ENCODE data around the gene NUPR1. TPM values are rescaled to one million over a fixed set of nuclear protein-coding genes. Genes with fewer than 3 reads are reported as not detected.
A peak's percentile ranks its signal among the peaks of the same experiment; 100 is the strongest.

NUPR1 gene
- polyA plus RNA-seq, 1 donor = 16.0 TPM

GRCh38 chr16:28540346-28540745 lies 1.6 kb upstream of the NUPR1 start:
- Histone ChIP-seq H3K4me3 (ENCODE audit: low read length) (no peak overlapping the region), H3K27ac (ENCODE audit: low read length) (no peak overlapping the region), H3K36me3 (ENCODE audit: control insufficient read depth, insufficient read depth, low read length) (no peaks in the 10 kb centered on the region), H3K4me1 (ENCODE audit: control insufficient read depth, insufficient read depth, low read length) (peaks cover 5% of the 10 kb centered on the region), H3K9me3 (ENCODE audit: control insufficient read depth, low read depth, low read length) (no peaks in the 10 kb centered on the region), H3K27me3 (ENCODE audit: control insufficient read depth, insufficient read depth, low read length) (no peaks in the 10 kb centered on the region)
- WGBS (ENCODE audit: insufficient coverage, low lambda C conversion rate) = 88% methylated on average over 1 of the region's 3 CpGs
- DNase-seq = no peak

DNA sequence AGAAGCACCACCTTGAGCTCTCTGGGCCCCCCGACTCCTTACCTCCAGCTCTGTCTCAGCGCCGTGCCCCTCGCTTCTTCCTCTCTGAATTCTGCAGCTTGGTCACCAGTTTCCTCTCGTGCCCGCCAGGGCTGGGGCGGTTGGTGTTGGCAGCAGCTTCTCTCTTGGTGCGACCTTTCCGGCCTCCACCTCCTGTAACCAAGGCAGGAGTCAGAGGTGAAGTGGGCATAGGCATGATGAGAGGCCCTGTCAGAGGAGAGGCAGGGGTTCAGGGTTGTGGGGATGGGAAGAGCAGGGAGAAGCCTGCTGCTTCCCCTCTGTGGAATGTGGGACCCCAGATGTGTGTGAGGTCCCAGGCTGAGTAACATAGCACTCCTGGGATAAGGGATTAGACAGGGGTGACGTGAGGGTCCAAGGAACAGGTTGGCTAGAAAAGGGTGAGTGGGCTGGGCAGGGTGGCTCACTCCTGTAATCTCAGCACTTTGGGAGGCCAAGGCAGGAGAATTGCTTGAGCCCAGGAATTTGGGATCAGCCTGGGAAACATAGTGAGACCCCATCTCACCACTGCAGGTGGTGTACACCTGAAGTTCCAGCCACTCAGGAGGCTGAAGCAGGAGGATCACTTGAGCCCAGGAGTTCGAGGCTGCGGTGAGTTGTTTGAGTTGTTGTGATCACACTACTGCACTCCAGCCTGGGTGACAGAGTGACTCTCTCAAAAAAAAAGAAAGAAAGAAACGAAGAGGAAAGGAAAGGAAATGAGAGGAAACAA lies 626 bp downstream of the NUPR1 start:
- DNase-seq = no peak
- WGBS (ENCODE audit: insufficient coverage, low lambda C conversion rate) = 60% methylated on average over 1 of the region's 13 CpGs
- Histone ChIP-seq H3K27me3 (ENCODE audit: control insufficient read depth, insufficient read depth, low read length) (no peaks in the 10 kb centered on the region), H3K4me1 (ENCODE audit: control insufficient read depth, insufficient read depth, low read length) (peaks cover 5% of the 10 kb centered on the region), H3K36me3 (ENCODE audit: control insufficient read depth, insufficient read depth, low read length) (no peaks in the 10 kb centered on the region), H3K9me3 (ENCODE audit: control insufficient read depth, low read depth, low read length) (no peaks in the 10 kb centered on the region), H3K4me3 (ENCODE audit: low read length) (peak overlapping the region; percentile 31), H3K27ac (ENCODE audit: low read length) (peak overlapping the region; percentile 68)

DNA sequence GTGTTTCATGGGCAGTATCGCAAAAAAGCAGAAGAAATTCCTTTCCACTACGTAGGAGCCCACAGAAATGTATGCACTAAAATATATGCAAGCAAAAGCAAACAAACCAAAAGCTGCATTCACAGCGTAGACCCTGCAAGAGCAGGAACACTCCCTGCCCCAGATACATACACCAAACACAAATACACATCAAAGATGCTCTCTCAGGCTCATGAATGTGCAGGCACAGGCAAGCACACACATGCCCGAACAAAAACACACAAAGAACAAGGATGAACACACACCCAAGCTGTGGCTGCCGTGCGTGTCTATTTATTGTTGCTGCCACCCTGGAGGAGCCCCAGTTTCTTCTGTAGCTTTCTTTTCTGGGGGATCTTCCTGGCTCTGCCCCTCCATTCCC lies 1.7 kb downstream of the NUPR1 start:
- Histone ChIP-seq H3K4me1 (ENCODE audit: control insufficient read depth, insufficient read depth, low read length) (peaks cover 7% of the 10 kb centered on the region), H3K36me3 (ENCODE audit: control insufficient read depth, insufficient read depth, low read length) (no peaks in the 10 kb centered on the region), H3K27ac (ENCODE audit: low read length) (no peak overlapping the region), H3K4me3 (ENCODE audit: low read length) (no peak overlapping the region), H3K9me3 (ENCODE audit: control insufficient read depth, low read depth, low read length) (no peaks in the 10 kb centered on the region), H3K27me3 (ENCODE audit: control insufficient read depth, insufficient read depth, low read length) (no peaks in the 10 kb centered on the region)
- WGBS (ENCODE audit: insufficient coverage, low lambda C conversion rate) = no CpG with 5 or more reads among the region's 6 CpGs
- no peak for DNase-seq

DNA sequence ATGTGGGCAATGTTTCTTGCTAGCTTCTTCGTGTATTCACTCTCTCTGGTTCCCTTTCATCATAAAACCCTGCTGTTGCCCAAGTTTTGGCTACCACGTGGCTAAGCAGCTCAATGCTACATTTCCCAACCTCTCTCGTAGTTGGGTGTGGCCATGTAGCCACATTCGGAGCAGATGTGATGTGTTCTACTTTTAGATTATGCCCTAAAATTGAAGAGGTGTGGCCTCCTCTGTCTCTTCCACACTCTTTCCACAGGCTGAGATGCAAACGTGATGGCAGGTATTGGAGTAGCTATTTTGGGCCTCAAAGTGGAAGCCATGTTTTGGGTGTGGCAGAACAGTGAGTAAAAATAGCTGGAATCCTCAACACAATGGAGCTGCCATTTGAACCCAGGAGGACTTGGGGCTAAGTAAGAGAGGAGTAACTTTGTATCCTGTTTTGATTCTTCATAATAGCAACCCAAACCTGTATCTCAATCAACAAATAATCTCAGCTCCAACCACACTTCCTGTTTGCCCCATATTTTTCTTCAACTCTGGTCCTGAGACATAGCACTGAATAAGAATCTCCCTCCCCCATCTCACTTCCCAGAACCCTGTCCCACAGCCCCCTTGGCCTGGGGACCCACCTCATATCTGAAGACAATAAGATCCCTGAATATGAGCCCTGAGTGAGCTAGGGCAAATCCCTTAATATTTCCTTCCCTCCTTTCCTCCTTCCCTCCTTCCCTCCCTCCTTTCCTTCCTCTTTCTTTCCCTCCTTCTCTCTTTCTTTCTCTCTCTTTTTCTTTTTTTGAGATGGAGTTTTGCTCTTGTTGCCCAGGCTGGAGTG lies 4.0 kb downstream of the NUPR1 start:
- peaks cover 9% of the 10 kb centered on the region for H3K4me1 ChIP-seq (ENCODE audit: control insufficient read depth, insufficient read depth, low read length)
- no peak overlapping the region for H3K4me3 ChIP-seq (ENCODE audit: low read length)
- H3K36me3 ChIP-seq (ENCODE audit: control insufficient read depth, insufficient read depth, low read length) = no peaks in the 10 kb centered on the region
- DNase-seq = no peak
- no CpG with 5 or more reads among the region's 5 CpGs for WGBS (ENCODE audit: insufficient coverage, low lambda C conversion rate)
- no peak overlapping the region for H3K27ac ChIP-seq (ENCODE audit: low read length)
- no peaks in the 10 kb centered on the region for H3K9me3 ChIP-seq (ENCODE audit: control insufficient read depth, low read depth, low read length)
- H3K27me3 ChIP-seq (ENCODE audit: control insufficient read depth, insufficient read depth, low read length) = no peaks in the 10 kb centered on the region

DNA sequence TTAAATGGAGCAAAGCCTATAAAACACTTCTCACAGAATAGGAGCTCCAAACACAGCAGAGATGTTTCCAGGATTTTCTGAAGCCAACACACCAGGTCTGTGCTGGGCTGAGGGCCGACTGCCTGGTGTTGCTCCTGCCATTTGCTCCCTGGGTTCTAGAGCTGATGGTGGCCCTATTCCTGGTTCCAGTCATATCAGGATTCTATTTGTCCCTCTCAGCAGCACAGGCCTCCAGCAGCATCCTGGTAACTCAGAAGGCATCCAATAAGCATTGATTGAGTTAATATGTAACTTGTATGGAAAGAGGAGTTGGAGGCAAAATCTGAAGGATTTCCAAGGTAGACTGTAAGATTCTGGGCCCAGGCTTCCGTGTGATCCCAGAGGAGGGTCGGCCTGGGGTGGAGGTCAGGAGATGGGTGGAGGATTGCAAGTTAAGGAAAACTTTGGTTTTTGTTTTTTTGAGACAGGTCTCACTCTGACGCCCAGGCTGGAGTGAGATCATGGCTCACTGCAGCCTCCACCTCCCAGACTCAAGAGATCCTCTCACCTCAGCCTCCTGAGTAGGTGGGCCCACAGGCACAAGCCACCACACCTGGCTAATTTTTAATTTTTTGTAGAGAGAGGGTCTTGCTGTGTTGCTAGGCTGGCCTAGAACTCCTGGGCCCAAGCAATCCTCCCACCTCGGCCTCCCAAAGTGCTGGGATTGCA lies 5.7 kb downstream of the NUPR1 start:
- no peaks in the 10 kb centered on the region for H3K9me3 ChIP-seq (ENCODE audit: control insufficient read depth, low read depth, low read length)
- H3K36me3 ChIP-seq (ENCODE audit: control insufficient read depth, insufficient read depth, low read length) = no peaks in the 10 kb centered on the region
- no CpG with 5 or more reads among the region's 5 CpGs for WGBS (ENCODE audit: insufficient coverage, low lambda C conversion rate)
- peak overlapping the region; percentile 65 for H3K27ac ChIP-seq (ENCODE audit: low read length)
- no peaks in the 10 kb centered on the region for H3K27me3 ChIP-seq (ENCODE audit: control insufficient read depth, insufficient read depth, low read length)
- H3K4me3 ChIP-seq (ENCODE audit: low read length) = no peak overlapping the region
- H3K4me1 ChIP-seq (ENCODE audit: control insufficient read depth, insufficient read depth, low read length) = peaks cover 18% of the 10 kb centered on the region
- no peak for DNase-seq

DNA sequence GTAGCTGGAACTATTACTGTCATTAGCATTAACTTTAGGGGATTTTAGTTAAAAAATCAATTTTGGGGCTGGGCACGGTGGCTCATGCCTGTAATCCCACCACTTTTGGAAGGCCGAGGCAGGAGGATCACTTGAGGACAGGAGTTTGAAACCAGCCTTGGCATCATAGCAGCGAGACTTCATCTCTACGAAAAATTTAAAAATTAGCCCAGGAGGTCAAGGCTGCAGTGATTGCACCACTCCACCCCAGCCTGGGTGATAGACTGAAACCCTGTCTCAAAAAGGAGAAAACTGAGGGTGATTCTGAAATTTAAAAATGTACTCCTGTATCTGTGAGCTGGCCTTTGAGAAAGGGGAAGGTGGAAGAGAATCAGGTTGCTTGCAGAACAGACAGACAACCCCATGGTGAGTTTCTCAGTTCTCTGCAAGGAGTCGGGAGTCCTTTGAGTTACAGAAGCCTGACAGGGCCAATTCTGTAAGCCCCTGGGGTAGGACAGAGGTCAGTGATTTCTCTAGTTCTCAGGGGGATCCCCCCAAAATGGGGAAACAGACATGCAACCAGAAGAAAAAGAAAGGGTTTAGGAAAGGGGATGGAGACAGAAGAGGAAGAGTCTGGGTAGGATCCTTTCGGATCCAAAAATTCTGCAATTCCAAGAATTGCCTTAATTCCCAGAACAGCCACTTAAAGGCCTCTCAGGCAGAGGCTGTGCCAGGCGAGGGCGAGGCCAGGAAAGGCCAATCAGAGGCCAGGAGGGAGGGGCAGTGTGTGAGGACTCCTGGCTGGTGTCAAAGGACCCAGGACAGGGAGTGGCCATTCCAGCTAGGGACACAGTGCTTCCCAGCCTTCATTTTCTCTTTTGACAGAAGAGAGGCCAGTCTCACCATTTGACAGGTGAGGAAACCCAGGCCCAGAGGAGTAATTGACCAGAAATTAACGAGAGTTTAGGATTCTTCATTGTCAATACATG lies 6.7 kb downstream of the NUPR1 start:
- H3K4me1 ChIP-seq (ENCODE audit: control insufficient read depth, insufficient read depth, low read length) = peaks cover 26% of the 10 kb centered on the region
- no CpG with 5 or more reads among the region's 9 CpGs for WGBS (ENCODE audit: insufficient coverage, low lambda C conversion rate)

GRCh38 chr16:28529124-28529523 lies 9.7 kb downstream of the NUPR1 start:
- Histone ChIP-seq H3K9me3 (ENCODE audit: control insufficient read depth, low read depth, low read length) (no peaks in the 10 kb centered on the region), H3K27me3 (ENCODE audit: control insufficient read depth, insufficient read depth, low read length) (no peaks in the 10 kb centered on the region), H3K27ac (ENCODE audit: low read length) (peak overlapping the region; percentile 86), H3K4me1 (ENCODE audit: control insufficient read depth, insufficient read depth, low read length) (peaks cover 38% of the 10 kb centered on the region), H3K4me3 (ENCODE audit: low read length) (no peak overlapping the region), H3K36me3 (ENCODE audit: control insufficient read depth, insufficient read depth, low read length) (no peaks in the 10 kb centered on the region)
- no peak for DNase-seq

More for the DNA sequence above, 6.7 kb downstream of the NUPR1 start:
- Histone ChIP-seq H3K27ac (ENCODE audit: low read length) (peak overlapping the region; percentile 65), H3K9me3 (ENCODE audit: control insufficient read depth, low read depth, low read length) (no peaks in the 10 kb centered on the region), H3K27me3 (ENCODE audit: control insufficient read depth, insufficient read depth, low read length) (no peaks in the 10 kb centered on the region), H3K4me3 (ENCODE audit: low read length) (no peak overlapping the region), H3K36me3 (ENCODE audit: control insufficient read depth, insufficient read depth, low read length) (no peaks in the 10 kb centered on the region)
- peak; percentile 63 to 73 for DNase-seq

DNA sequence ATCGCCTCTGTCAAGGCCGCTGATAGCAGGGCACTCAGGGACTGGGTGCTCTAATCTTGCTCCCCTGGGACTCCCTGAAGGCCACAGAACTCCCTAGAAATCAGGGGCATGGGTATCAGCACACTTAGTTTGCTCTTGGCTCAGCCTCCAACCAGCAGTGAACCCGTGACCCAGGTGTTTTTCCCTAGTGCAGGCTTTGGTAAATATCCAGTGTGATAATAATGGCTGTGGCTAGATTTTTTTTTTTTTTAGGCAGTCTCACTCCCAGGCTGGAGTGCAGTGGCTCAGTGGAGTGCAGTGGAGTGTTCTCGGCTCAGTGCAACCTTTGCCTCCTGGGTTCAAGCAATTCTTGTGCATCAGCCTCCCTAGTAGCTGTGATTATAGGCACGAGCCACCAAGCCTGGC lies 10.3 kb downstream of the NUPR1 start:
- DNase-seq = peak in 1 of 2 donors; percentile 76
- Histone ChIP-seq H3K27me3 (ENCODE audit: control insufficient read depth, insufficient read depth, low read length) (no peaks in the 10 kb centered on the region), H3K36me3 (ENCODE audit: control insufficient read depth, insufficient read depth, low read length) (no peaks in the 10 kb centered on the region), H3K9me3 (ENCODE audit: control insufficient read depth, low read depth, low read length) (no peaks in the 10 kb centered on the region), H3K27ac (ENCODE audit: low read length) (peak overlapping the region; percentile 86), H3K4me1 (ENCODE audit: control insufficient read depth, insufficient read depth, low read length) (peaks cover 38% of the 10 kb centered on the region), H3K4me3 (ENCODE audit: low read length) (no peak overlapping the region)
- no CpG with 5 or more reads among the region's 5 CpGs for WGBS (ENCODE audit: insufficient coverage, low lambda C conversion rate)

GRCh38 chr16:28527985-28528384 lies 10.8 kb downstream of the NUPR1 start:
- no peaks in the 10 kb centered on the region for H3K36me3 ChIP-seq (ENCODE audit: control insufficient read depth, insufficient read depth, low read length)
- peaks cover 38% of the 10 kb centered on the region for H3K4me1 ChIP-seq (ENCODE audit: control insufficient read depth, insufficient read depth, low read length)
- H3K9me3 ChIP-seq (ENCODE audit: control insufficient read depth, low read depth, low read length) = no peaks in the 10 kb centered on the region
- H3K27me3 ChIP-seq (ENCODE audit: control insufficient read depth, insufficient read depth, low read length) = no peaks in the 10 kb centered on the region
- WGBS (ENCODE audit: insufficient coverage, low lambda C conversion rate) = 17% methylated on average over 1 of the region's 5 CpGs
- no peak overlapping the region for H3K4me3 ChIP-seq (ENCODE audit: low read length)
- peak overlapping the region; percentile 86 for H3K27ac ChIP-seq (ENCODE audit: low read length)
- no peak for DNase-seq

Data from large intestine (tissue), 3 donors.